NCI-H2171 treated with DMSO at 0.1 percent for 48 hours (cell line): ENCODE measurements around the gene RALGAPB.

Experiments
- DNase-seq: peaks from one replicate; lab custom pipeline; 2025; lab: John Stamatoyannopoulos, UW

The RALGAPB gene

GRCh38 chr20:38612751-38613515 lies 140.3 kb downstream of the RALGAPB start:
- DNase-seq: no peak

GRCh38 chr20:38615283-38615682 lies 142.6 kb downstream of the RALGAPB start:
- no peak for DNase-seq

- DNase-seq: no peak
Observed at GRCh38 chr20:38616457-38616856, 143.8 kb downstream of the RALGAPB start.

GRCh38 chr20:38617011-38617829 lies 144.6 kb downstream of the RALGAPB start:
- DNase-seq: no peak

GRCh38 chr20:38617830-38618196 lies 145.2 kb downstream of the RALGAPB start:
- no peak for DNase-seq

- no peak for DNase-seq
Observed at GRCh38 chr20:38620441-38620840, 147.8 kb downstream of the RALGAPB start.

- DNase-seq: no peak
Observed at GRCh38 chr20:38623061-38623460, 150.4 kb downstream of the RALGAPB start.

- no peak for DNase-seq
Observed at GRCh38 chr20:38624084-38624483, 151.4 kb downstream of the RALGAPB start.

- no peak for DNase-seq
Observed at GRCh38 chr20:38625896-38626295, 153.3 kb downstream of the RALGAPB start.

- no peak for DNase-seq
Observed at GRCh38 chr20:38626921-38627659, 154.4 kb downstream of the RALGAPB start.
